Measurements from ENCODE around the gene ABHD17A.

ABHD17A gene

DNA sequence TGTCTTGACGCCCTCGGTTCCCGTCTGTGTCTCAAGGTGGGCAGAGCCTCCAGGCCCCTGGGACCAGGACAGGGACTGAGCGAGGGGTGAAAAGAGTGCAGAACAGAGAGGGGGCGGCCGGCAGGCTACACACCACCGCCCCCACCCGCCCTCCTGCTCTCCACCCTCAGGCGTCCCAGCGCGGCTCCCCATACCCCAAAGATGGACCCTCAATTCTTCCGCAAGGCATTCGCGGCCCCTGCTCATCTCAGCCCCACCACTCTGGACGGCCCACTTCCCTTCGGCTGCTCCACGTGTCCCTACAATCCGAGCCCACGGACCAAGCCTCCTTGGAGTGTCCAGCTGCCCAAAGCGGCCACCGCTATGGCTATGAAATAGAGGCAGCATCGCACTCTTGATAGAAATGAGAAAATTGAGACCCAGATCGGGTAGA, 23.7 kb downstream of the ABHD17A start:
- peaks cover 26% of the 10 kb centered on the region for H3K27me3 ChIP-seq (ENCODE audit: insufficient read depth, low read length)
- peak overlapping the region; percentile 57; the same call in 1 of the 2 replicates for H3K9ac ChIP-seq (ENCODE audit: low read depth, low read length)
- H3K9me3 ChIP-seq (ENCODE audit: insufficient read depth, low read depth, low read length): no peaks in the 10 kb centered on the region
- H3K4me1 ChIP-seq (ENCODE audit: insufficient read depth, low read length): peaks cover 34% of the 10 kb centered on the region
- H3K27ac ChIP-seq (ENCODE audit: low read depth, low read length): no peak overlapping the region
- 5% methylated on average over 23 of the region's 23 CpGs for WGBS
- no peaks in the 10 kb centered on the region for H3K36me3 ChIP-seq (ENCODE audit: insufficient read depth, low read length)
- H3K4me3 ChIP-seq (ENCODE audit: low read length): peak overlapping the region; percentile 78

DNA sequence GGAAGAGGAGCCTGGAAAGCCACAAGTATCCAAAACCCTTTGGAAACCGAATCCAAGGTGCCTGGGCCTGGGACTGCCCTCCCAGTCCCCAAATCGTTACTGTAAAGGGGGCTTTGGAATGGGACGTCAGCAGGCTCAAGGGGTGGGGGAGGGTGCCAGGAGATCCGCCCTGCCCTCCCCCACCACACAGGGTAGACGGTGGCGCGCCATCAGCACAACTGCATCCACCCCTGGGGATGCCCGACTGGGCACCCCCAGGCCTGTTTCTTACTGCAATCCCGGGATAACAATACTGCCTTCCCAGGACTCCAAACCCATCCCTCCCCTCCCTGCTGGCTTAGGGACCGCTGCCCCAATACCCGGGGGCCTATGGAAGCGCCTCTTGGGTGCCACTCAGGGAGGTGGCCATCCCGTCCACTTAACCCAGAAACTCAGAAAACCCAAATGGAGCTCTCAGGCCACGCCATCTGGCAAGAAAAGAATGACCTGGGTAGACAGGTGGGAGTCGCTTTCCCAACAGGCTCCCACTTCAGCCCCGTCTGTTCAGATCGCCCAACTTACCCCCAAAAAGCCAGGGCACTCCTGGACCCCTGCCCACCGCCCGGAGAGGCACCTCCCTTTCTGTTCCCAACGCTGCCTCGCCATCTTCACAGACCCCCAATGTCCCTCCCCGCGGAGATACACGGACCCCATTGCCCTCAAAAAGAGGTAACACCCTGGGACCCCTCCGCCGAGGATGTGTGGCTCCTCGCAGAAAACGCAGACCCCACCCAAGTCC, 24.3 kb downstream of the ABHD17A start:
- Histone ChIP-seq H3K9ac (ENCODE audit: low read depth, low read length) (peak overlapping the region; percentile 57; the same call in 1 of the 2 replicates), H3K27me3 (ENCODE audit: insufficient read depth, low read length) (peaks cover 26% of the 10 kb centered on the region), H3K4me1 (ENCODE audit: insufficient read depth, low read length) (peaks cover 39% of the 10 kb centered on the region), H3K4me3 (ENCODE audit: low read length) (peak overlapping the region; percentile 78), H3K27ac (ENCODE audit: low read depth, low read length) (no peak overlapping the region; the same call in 1 of the 2 replicates), H3K9me3 (ENCODE audit: insufficient read depth, low read depth, low read length) (no peaks in the 10 kb centered on the region), H3K36me3 (ENCODE audit: insufficient read depth, low read length) (no peaks in the 10 kb centered on the region)
- WGBS: 11% methylated on average over 28 of the region's 28 CpGs

DNA sequence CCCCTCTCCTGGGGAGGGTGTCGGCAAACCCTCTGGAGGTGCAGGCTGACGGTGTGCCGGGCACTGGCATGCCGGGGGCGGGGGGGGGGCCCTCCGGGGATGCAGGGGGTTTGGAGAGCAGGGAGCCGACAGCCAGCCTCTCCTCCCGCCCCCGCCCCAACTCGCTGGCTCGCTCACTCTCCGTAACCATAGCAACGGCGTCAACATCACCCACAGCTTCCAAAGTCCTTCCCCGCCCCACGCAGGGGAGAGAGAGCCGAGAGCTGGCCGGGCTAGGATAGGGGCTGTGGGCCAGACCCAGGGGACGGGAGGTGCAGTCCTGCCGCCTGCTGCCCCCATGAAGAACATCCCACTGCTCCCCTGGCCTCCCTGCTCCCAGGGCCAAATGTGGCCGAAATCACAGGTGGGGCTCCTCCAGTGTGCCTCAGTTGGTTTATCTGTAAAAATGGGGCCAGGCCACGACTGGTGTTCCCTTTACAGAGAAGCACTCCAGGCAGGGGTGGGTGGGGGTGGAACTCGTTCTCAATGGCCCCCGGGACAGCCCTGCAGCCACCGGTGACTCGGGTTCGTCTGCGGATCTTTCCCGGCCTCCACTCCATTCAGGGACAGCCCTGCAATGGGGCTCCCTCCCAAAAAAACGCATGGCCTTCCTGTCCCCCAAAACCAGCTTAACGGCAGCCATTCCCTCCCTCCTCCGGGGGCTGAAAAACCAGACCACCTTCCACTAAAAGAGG, 25.1 kb downstream of the ABHD17A start:
- H3K36me3 ChIP-seq (ENCODE audit: insufficient read depth, low read length): no peaks in the 10 kb centered on the region
- WGBS: 11% methylated on average over 28 of the region's 32 CpGs
- peaks cover 45% of the 10 kb centered on the region for H3K4me1 ChIP-seq (ENCODE audit: insufficient read depth, low read length)
- peak overlapping the region; percentile 78 for H3K4me3 ChIP-seq (ENCODE audit: low read length)
- H3K27me3 ChIP-seq (ENCODE audit: insufficient read depth, low read length): peaks cover 26% of the 10 kb centered on the region
- H3K9ac ChIP-seq (ENCODE audit: low read depth, low read length): peak overlapping the region; percentile 44; the same call in 1 of the 2 replicates
- H3K27ac ChIP-seq (ENCODE audit: low read depth, low read length): no peak overlapping the region; the same call in 1 of the 2 replicates
- H3K9me3 ChIP-seq (ENCODE audit: insufficient read depth, low read depth, low read length): no peaks in the 10 kb centered on the region

DNA sequence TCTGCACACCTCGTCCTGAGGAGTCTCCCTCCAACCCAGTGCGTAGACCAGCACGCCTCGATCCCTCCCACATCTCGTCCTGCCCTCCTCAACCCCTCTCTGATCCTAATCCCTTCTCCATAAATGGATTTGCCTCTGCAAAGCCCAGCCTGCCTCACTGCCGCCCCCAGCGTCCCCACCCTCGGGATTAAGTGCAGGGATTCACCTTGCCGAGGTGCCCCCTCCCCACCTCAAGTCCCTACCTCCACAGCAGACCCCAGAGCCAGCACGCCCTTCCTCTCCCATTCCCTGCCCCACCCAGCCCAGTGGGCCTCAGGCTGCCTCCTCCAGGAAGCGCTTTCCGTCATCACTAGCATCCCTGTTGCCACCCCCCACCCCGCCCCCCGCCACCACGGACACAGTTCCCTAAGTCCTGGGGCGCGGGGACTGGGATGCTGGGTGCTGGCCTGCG, 25.9 kb downstream of the ABHD17A start:
- peaks cover 26% of the 10 kb centered on the region for H3K27me3 ChIP-seq (ENCODE audit: insufficient read depth, low read length)
- H3K36me3 ChIP-seq (ENCODE audit: insufficient read depth, low read length): no peaks in the 10 kb centered on the region
- WGBS: 12% methylated on average over 16 of the region's 18 CpGs
- peak overlapping the region; percentile 78 for H3K4me3 ChIP-seq (ENCODE audit: low read length)
- peak overlapping the region; percentile 46; the same call in 1 of the 2 replicates for H3K27ac ChIP-seq (ENCODE audit: low read depth, low read length)
- no peaks in the 10 kb centered on the region for H3K9me3 ChIP-seq (ENCODE audit: insufficient read depth, low read depth, low read length)
- no peak overlapping the region for H3K9ac ChIP-seq (ENCODE audit: low read depth, low read length)
- peaks cover 49% of the 10 kb centered on the region for H3K4me1 ChIP-seq (ENCODE audit: insufficient read depth, low read length)

DNA sequence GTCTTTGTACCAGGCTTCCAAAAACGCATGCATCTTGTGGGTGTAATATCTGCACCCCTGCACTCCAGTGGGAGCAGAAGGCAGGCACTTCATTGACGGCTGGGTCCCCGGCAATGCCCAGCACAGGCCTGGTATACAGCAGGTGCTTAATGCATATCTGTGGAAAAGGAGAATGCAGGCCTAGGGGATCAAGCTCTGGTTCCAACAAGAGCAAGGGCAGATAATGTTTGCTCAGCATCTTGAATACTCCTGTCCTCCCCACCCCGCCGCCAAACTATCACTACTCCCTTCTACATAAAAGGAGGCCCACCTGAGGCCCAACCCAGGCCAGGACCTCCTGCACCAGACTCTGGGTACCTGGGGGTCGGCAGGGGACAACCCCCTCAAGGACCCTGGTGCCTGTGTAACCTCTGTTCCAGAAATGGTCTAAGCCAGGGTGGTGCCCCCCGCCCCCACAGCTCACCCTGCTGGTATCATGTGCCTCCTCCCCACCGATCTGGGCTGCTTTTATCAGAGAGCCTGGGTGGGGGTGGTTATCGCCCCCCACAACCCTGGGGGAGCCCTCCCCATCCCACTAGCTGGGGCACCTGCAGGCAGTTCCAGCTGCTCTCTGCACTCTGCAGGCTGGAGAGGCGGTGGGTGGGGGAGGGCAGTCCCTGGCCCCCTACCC, 26.7 kb downstream of the ABHD17A start:
- no peak overlapping the region for H3K27ac ChIP-seq (ENCODE audit: low read depth, low read length)
- no peaks in the 10 kb centered on the region for H3K9me3 ChIP-seq (ENCODE audit: insufficient read depth, low read depth, low read length)
- peaks cover 26% of the 10 kb centered on the region for H3K27me3 ChIP-seq (ENCODE audit: insufficient read depth, low read length)
- H3K4me3 ChIP-seq (ENCODE audit: low read length): no peak overlapping the region
- WGBS: 82% methylated on average over 10 of the region's 10 CpGs
- no peak overlapping the region; the same call in 1 of the 2 replicates for H3K9ac ChIP-seq (ENCODE audit: low read depth, low read length)
- H3K36me3 ChIP-seq (ENCODE audit: insufficient read depth, low read length): no peaks in the 10 kb centered on the region
- peaks cover 49% of the 10 kb centered on the region for H3K4me1 ChIP-seq (ENCODE audit: insufficient read depth, low read length)

DNA sequence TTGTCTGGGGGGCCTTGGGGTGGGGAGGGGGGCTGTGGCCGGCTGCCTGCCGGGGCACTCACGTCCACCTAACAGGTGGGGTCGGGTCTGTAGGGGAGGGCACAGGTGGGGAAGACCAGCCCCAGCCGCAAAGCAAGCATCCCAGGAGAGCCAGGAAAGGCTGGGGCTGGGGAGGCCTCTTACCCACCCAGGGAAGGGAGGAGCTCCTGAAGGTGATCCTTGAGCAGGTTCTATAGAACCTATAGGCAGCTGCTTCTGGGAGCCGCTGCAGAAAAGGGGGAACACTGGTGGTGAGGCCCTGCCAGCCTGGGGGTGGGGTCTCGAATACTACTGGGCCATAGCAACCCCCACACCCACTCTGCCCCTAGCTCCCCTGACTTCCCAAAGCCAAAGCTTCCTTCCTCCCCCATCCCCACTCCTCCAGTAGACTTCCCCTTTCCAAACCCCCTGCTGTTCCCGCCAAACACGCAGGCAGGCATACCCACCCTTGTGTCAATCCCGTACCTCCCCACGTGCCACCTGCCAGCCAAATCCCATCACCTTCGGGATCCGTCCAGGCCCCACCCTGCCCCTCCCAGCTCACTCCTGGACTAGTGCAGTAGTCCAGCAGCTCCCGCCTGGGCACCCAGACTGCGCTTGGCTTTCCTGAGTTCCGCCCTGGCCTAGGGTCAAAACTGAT, 27.5 kb downstream of the ABHD17A start:
- Histone ChIP-seq H3K9ac (ENCODE audit: low read depth, low read length) (no peak overlapping the region; the same call in 1 of the 2 replicates), H3K36me3 (ENCODE audit: insufficient read depth, low read length) (no peaks in the 10 kb centered on the region), H3K4me3 (ENCODE audit: low read length) (peak overlapping the region; percentile 47), H3K4me1 (ENCODE audit: insufficient read depth, low read length) (peaks cover 49% of the 10 kb centered on the region), H3K27me3 (ENCODE audit: insufficient read depth, low read length) (peaks cover 26% of the 10 kb centered on the region), H3K27ac (ENCODE audit: low read depth, low read length) (no peak overlapping the region; the same call in 1 of the 2 replicates), H3K9me3 (ENCODE audit: insufficient read depth, low read depth, low read length) (no peaks in the 10 kb centered on the region)
- 52% methylated on average over 16 of the region's 16 CpGs for WGBS

DNA sequence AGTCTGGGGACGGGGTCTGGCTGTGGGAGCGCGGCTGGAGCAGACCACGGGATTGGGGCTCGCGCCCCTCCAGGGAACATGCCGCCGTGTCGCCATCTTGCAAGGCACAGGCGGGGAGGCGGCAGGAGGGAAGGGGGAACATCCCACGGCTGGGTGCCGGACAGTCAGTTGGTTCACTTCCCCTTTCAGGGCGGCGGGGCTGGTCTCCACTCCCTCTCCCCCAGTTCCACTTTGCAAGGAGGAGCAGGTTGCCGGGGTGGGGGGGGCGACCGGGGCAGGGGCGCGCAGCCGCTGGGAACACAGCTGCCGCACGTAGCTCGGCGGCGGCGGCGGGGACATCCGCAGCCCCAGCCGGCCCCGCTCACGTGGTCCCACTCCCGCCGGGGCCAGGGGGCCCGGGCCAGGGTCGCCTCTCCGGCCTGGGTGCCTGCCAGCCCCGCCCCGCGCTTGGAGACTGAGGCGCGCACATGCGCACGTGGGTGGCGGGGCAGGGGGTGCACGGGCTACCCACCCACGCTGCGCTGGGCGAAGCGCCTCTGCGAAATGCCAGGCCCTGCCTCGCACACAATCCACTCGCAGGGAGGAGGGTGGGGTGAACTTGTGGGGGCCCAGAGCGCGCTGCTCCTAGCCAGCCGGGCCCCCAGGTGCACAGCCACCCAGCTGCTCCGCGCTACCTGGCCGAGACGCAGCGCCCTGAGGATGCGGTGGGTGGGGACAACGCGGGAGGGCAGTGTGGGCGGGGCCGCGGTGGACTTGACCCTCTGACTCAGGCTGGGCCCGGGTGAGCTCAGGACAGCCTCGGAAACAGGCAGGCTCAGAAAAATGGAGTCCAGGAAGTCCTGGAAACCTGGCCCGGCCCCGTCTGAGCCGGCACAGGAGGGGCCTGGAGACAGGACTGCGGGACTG, 28.3 kb downstream of the ABHD17A start:
- Histone ChIP-seq H3K9ac (ENCODE audit: low read depth, low read length) (peak overlapping the region; percentile 45), H3K27ac (ENCODE audit: low read depth, low read length) (peak overlapping the region; percentile 49; the same call in 1 of the 2 replicates), H3K36me3 (ENCODE audit: insufficient read depth, low read length) (no peaks in the 10 kb centered on the region), H3K27me3 (ENCODE audit: insufficient read depth, low read length) (peaks cover 19% of the 10 kb centered on the region), H3K9me3 (ENCODE audit: insufficient read depth, low read depth, low read length) (no peaks in the 10 kb centered on the region), H3K4me1 (ENCODE audit: insufficient read depth, low read length) (peaks cover 49% of the 10 kb centered on the region), H3K4me3 (ENCODE audit: low read length) (peak overlapping the region; percentile 47)
- 13% methylated on average over 71 of the region's 73 CpGs for WGBS

DNA sequence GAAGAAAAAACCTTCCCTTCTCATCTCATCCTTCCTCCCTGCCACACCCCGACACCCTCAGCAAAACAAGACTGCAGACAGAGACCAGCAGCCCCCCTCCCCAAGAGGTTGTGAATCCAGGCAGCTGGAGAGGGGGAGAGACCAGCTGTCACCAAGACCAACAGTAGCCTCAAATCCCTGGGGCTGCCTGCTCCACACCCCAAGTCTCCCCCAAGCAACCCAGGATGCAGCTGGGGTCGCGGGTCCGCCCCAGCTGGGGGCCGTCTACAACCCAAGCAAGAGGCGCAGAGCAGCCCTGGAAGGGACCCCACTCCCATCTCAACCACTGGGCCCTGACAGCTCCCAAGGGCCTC, 29.0 kb downstream of the ABHD17A start:
- Histone ChIP-seq H3K4me3 (ENCODE audit: low read length) (peak overlapping the region; percentile 47), H3K9ac (ENCODE audit: low read depth, low read length) (no peak overlapping the region), H3K36me3 (ENCODE audit: insufficient read depth, low read length) (no peaks in the 10 kb centered on the region), H3K4me1 (ENCODE audit: insufficient read depth, low read length) (peaks cover 45% of the 10 kb centered on the region), H3K9me3 (ENCODE audit: insufficient read depth, low read depth, low read length) (no peaks in the 10 kb centered on the region), H3K27me3 (ENCODE audit: insufficient read depth, low read length) (peaks cover 13% of the 10 kb centered on the region), H3K27ac (ENCODE audit: low read depth, low read length) (no peak overlapping the region; the same call in 1 of the 2 replicates)
- WGBS: 74% methylated on average over 5 of the region's 6 CpGs

DNA sequence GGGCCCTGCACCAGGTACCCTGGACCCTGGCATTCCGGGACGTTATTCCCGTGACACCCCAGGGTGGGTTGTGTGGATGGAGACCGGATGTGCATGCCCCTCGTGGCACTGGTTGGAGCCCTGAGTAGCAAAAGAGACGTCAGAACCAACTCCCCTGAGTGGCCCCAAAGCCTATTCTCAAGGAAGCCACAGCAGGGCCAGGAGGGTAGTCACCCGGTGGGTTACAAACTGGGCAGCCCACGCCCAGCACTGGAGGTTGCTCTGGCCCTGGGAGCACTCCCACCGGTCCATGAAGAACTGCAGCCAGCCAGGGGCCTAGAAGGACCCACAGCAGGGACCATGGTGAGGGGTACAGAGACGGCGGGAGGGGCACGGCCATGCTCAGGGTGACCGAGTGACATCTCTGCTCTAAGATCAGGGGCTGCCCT, 29.5 kb downstream of the ABHD17A start:
- no peaks in the 10 kb centered on the region for H3K36me3 ChIP-seq (ENCODE audit: insufficient read depth, low read length)
- 57% methylated on average over 13 of the region's 13 CpGs for WGBS
- peaks cover 8% of the 10 kb centered on the region for H3K27me3 ChIP-seq (ENCODE audit: insufficient read depth, low read length)
- H3K4me3 ChIP-seq (ENCODE audit: low read length): no peak overlapping the region
- H3K9ac ChIP-seq (ENCODE audit: low read depth, low read length): no peak overlapping the region
- H3K4me1 ChIP-seq (ENCODE audit: insufficient read depth, low read length): peaks cover 40% of the 10 kb centered on the region
- no peaks in the 10 kb centered on the region for H3K9me3 ChIP-seq (ENCODE audit: insufficient read depth, low read depth, low read length)
- H3K27ac ChIP-seq (ENCODE audit: low read depth, low read length): peak overlapping the region; percentile 57
